A673 (cell line): Measurements from ENCODE around the gene UBE2D2. TPM values are rescaled to one million over a fixed set of nuclear protein-coding genes. Genes with fewer than 3 reads are reported as not detected.
A peak's percentile ranks its signal among the peaks of the same experiment; 100 is the strongest.

ENCODE experiments used
- BruUV-seq: library from RNA; stranded (reverse); fragments of 400-500 nt; replicated peaks from 2 replicates; lab custom pipeline; 2021; lab: Mats Ljungman, UMichigan
- CTCF ChIA-PET: fragments of 300-600 bp; sonication (Branson Sonifier 250); formaldehyde crosslinking; loops from one replicate; lab custom pipeline; 2022; ENCODE audit warnings: antibody characterized with exemption; lab: Charles Lee
- POLR2A ChIA-PET: fragments of 300-600 bp; sonication (Branson Sonifier 250); formaldehyde crosslinking; loops from one replicate; lab custom pipeline; 2022; ENCODE audit warnings: antibody characterized with exemption; ENCODE audit not compliant: low non-redundant PET; lab: Charles Lee
- DNase-seq: peaks from one replicate; pipeline ENCODE4 v3.0.0-alpha.2; 2015; ENCODE audit warnings: low spot score
- H3K27ac ChIP-seq: fragments of 200-600 bp; sonication (generic); 2 replicates; pipeline ENCODE4 v1.5.1; 2016; ENCODE audit warnings: mixed run types, low read depth, mild to moderate bottlenecking, mixed read lengths, antibody characterized with exemption, low read length; ENCODE audit not compliant: poor library complexity, severe bottlenecking
- H3K27me3 ChIP-seq: fragments of 200-600 bp; sonication (generic); replicated peaks from 2 replicates; pipeline ENCODE4 v1.6.1; 2017; ENCODE audit warnings: mixed run types, low read depth, mild to moderate bottlenecking, mixed read lengths, antibody characterized with exemption, low read length; ENCODE audit not compliant: insufficient read depth, poor library complexity
- H3K36me3 ChIP-seq: fragments of 200-600 bp; sonication (generic); 2 replicates; pipeline ENCODE4 v1.6.1; 2016; ENCODE audit warnings: mixed run types, mild to moderate bottlenecking, mixed read lengths, antibody characterized with exemption, low read length; ENCODE audit not compliant: insufficient read depth, poor library complexity, severe bottlenecking
- H3K4me1 ChIP-seq: fragments of 200-600 bp; sonication (generic); 2 replicates; pipeline ENCODE4 v1.6.1; 2017; ENCODE audit warnings: mixed run types, mild to moderate bottlenecking, mixed read lengths, antibody characterized with exemption, low read length; ENCODE audit not compliant: insufficient read depth, poor library complexity, severe bottlenecking
- H3K4me3 ChIP-seq: fragments of 200-600 bp; sonication (generic); 2 replicates; pipeline ENCODE4 v1.5.1; 2016; ENCODE audit warnings: low read depth, mixed run types, mild to moderate bottlenecking, mixed read lengths, low read length; ENCODE audit not compliant: poor library complexity, severe bottlenecking
- H3K9me3 ChIP-seq: fragments of 200-600 bp; sonication (generic); 2 replicates; pipeline ENCODE4 v1.6.1; 2016; ENCODE audit warnings: mixed run types, low read depth, mild to moderate bottlenecking, mixed read lengths, antibody characterized with exemption, low read length; ENCODE audit not compliant: poor library complexity, severe bottlenecking
- CTCF ChIP-seq: fragments of 300-800, 200-600 bp; sonication (generic); conservative IDR thresholded peaks from 2 replicates; pipeline ENCODE4 v1.5.1; 2017; ENCODE audit warnings: low read depth, mild to moderate bottlenecking, antibody characterized with exemption, low read length, moderate library complexity, mixed read lengths
- EZH2 ChIP-seq: fragments of 200-600 bp; sonication (generic); IDR thresholded peaks from 2 replicates; pipeline ENCODE4 v1.6.1; 2017; ENCODE audit warnings: borderline replicate concordance, low read depth, mild to moderate bottlenecking, mixed read lengths, antibody characterized with exemption, low read length; ENCODE audit not compliant: poor library complexity, severe bottlenecking
- intact Hi-C: fragments of 100-400 bp; cut with micrococcal nuclease; formaldehyde crosslinking; loops from one replicate; pipeline ENCODE4 v1.10.0; 2022; ENCODE audit not compliant: unreplicated experiment
- total RNA-seq: library from RNA; stranded (reverse); gene quantifications from 2 replicates; pipeline ENCODE4 v1.2.3, GENCODE V29; 2021

Gene UBE2D2
- total RNA-seq, 1 experiment from 2014 or later = 186 TPM

GRCh38 chr5:139668924-139669661 lies 108.0 kb downstream of the UBE2D2 start:
- Histone ChIP-seq H3K27me3 (no peaks in the 10 kb centered on the region), H3K9me3 (no peaks in the 10 kb centered on the region), H3K4me1 (peaks cover 64% of the 10 kb centered on the region), H3K4me3 (peak overlapping the region; percentile 38), H3K27ac (peak overlapping the region; percentile 91), H3K36me3 (no peaks in the 10 kb centered on the region)
- no peak for TF ChIP-seq CTCF
- TF ChIP-seq EZH2 = no peak
- intact Hi-C loops = no loop called here
- BruUV-seq = no TSS peak
- DNase-seq = no peak
- CTCF ChIA-PET = no interaction called here
- POLR2A ChIA-PET = interaction anchor here (0.6 kb wide), 1 partner anchor 21 kb away, joined by 3 read pairs; the partner anchor contains the start of gene CXXC5

- intact Hi-C loops = no loop called here
- TF ChIP-seq EZH2 = no peak
- no peak for TF ChIP-seq CTCF
- Histone ChIP-seq H3K4me3 (no peak overlapping the region), H3K27me3 (no peaks in the 10 kb centered on the region), H3K36me3 (no peaks in the 10 kb centered on the region), H3K27ac (peak overlapping the region; percentile 59), H3K9me3 (no peaks in the 10 kb centered on the region), H3K4me1 (peaks cover 56% of the 10 kb centered on the region)
- DNase-seq = no peak
- ChIA-PET POLR2A (interaction anchor here (0.6 kb wide), 1 partner anchor 22 kb away, joined by 3 read pairs; the partner anchor contains the start of gene CXXC5), CTCF (no interaction called here)
- no TSS peak for BruUV-seq
Observed at GRCh38 chr5:139669662-139670368, 108.7 kb downstream of the UBE2D2 start.

- H3K36me3 ChIP-seq = no peaks in the 10 kb centered on the region
- no peaks in the 10 kb centered on the region for H3K9me3 ChIP-seq
- ChIA-PET CTCF (no interaction called here), POLR2A (no interaction called here)
- intact Hi-C loops = no loop called here
- peaks cover 49% of the 10 kb centered on the region for H3K4me1 ChIP-seq
- H3K27me3 ChIP-seq = no peaks in the 10 kb centered on the region
- peak overlapping the region; percentile 59 for H3K27ac ChIP-seq
- no peak overlapping the region for H3K4me3 ChIP-seq
- no peak for DNase-seq
- TF ChIP-seq EZH2 = no peak
- peak; percentile 45 for TF ChIP-seq CTCF
- no TSS peak for BruUV-seq
Observed at GRCh38 chr5:139670369-139671095, 109.4 kb downstream of the UBE2D2 start.
